A673 (cell line): ENCODE results near the gene SMARCD3. TPM values are rescaled to one million over a fixed set of nuclear protein-coding genes. Genes with fewer than 3 reads are reported as not detected.

Experiments
- BruUV-seq: library from RNA; stranded (reverse); fragments of 400-500 nt; replicated peaks from 2 replicates; lab custom pipeline; 2021; lab: Mats Ljungman, UMichigan
- CTCF ChIA-PET: fragments of 300-600 bp; sonication (Branson Sonifier 250); formaldehyde crosslinking; loops from one replicate; lab custom pipeline; 2022; ENCODE audit warnings: antibody characterized with exemption; lab: Charles Lee
- POLR2A ChIA-PET: fragments of 300-600 bp; sonication (Branson Sonifier 250); formaldehyde crosslinking; loops from one replicate; lab custom pipeline; 2022; ENCODE audit warnings: antibody characterized with exemption; ENCODE audit not compliant: low non-redundant PET; lab: Charles Lee
- DNase-seq: peaks from one replicate; pipeline ENCODE4 v3.0.0-alpha.2; 2015; ENCODE audit warnings: low spot score
- H3K27ac ChIP-seq: fragments of 200-600 bp; sonication (generic); 2 replicates; pipeline ENCODE4 v1.5.1; 2016; ENCODE audit warnings: mixed run types, low read depth, mild to moderate bottlenecking, mixed read lengths, antibody characterized with exemption, low read length; ENCODE audit not compliant: poor library complexity, severe bottlenecking
- H3K27me3 ChIP-seq: fragments of 200-600 bp; sonication (generic); replicated peaks from 2 replicates; pipeline ENCODE4 v1.6.1; 2017; ENCODE audit warnings: mixed run types, low read depth, mild to moderate bottlenecking, mixed read lengths, antibody characterized with exemption, low read length; ENCODE audit not compliant: insufficient read depth, poor library complexity
- H3K36me3 ChIP-seq: fragments of 200-600 bp; sonication (generic); 2 replicates; pipeline ENCODE4 v1.6.1; 2016; ENCODE audit warnings: mixed run types, mild to moderate bottlenecking, mixed read lengths, antibody characterized with exemption, low read length; ENCODE audit not compliant: insufficient read depth, poor library complexity, severe bottlenecking
- H3K4me1 ChIP-seq: fragments of 200-600 bp; sonication (generic); 2 replicates; pipeline ENCODE4 v1.6.1; 2017; ENCODE audit warnings: mixed run types, mild to moderate bottlenecking, mixed read lengths, antibody characterized with exemption, low read length; ENCODE audit not compliant: insufficient read depth, poor library complexity, severe bottlenecking
- H3K4me3 ChIP-seq: fragments of 200-600 bp; sonication (generic); 2 replicates; pipeline ENCODE4 v1.5.1; 2016; ENCODE audit warnings: low read depth, mixed run types, mild to moderate bottlenecking, mixed read lengths, low read length; ENCODE audit not compliant: poor library complexity, severe bottlenecking
- H3K9me3 ChIP-seq: fragments of 200-600 bp; sonication (generic); 2 replicates; pipeline ENCODE4 v1.6.1; 2016; ENCODE audit warnings: mixed run types, low read depth, mild to moderate bottlenecking, mixed read lengths, antibody characterized with exemption, low read length; ENCODE audit not compliant: poor library complexity, severe bottlenecking
- CTCF ChIP-seq: fragments of 300-800, 200-600 bp; sonication (generic); conservative IDR thresholded peaks from 2 replicates; pipeline ENCODE4 v1.5.1; 2017; ENCODE audit warnings: low read depth, mild to moderate bottlenecking, antibody characterized with exemption, low read length, moderate library complexity, mixed read lengths
- EZH2 ChIP-seq: fragments of 200-600 bp; sonication (generic); IDR thresholded peaks from 2 replicates; pipeline ENCODE4 v1.6.1; 2017; ENCODE audit warnings: borderline replicate concordance, low read depth, mild to moderate bottlenecking, mixed read lengths, antibody characterized with exemption, low read length; ENCODE audit not compliant: poor library complexity, severe bottlenecking
- intact Hi-C: fragments of 100-400 bp; cut with micrococcal nuclease; formaldehyde crosslinking; loops from one replicate; pipeline ENCODE4 v1.10.0; 2022; ENCODE audit not compliant: unreplicated experiment
- total RNA-seq: library from RNA; stranded (reverse); gene quantifications from 2 replicates; pipeline ENCODE4 v1.2.3, GENCODE V29; 2021

SMARCD3 gene
- total RNA-seq, 1 experiment from 2014 or later, result 44.8 TPM

- Histone ChIP-seq H3K27me3 (no peaks in the 10 kb centered on the region), H3K36me3 (peaks cover 55% of the 10 kb centered on the region)
- no peak for TF ChIP-seq CTCF
- no peak for TF ChIP-seq EZH2
These were observed 24.8 kb downstream of the SMARCD3 start for GRCh38 chr7:151223728-151224127.

GRCh38 chr7:151218170-151218569, 30.3 kb downstream of the SMARCD3 start:
- Histone ChIP-seq H3K27ac (no peak overlapping the region), H3K27me3 (no peaks in the 10 kb centered on the region), H3K4me1 (no peaks in the 10 kb centered on the region), H3K9me3 (no peaks in the 10 kb centered on the region), H3K4me3 (no peak overlapping the region), H3K36me3 (peaks cover 80% of the 10 kb centered on the region)
- intact Hi-C loops, result no loop called here
- TF ChIP-seq EZH2 (no peak), CTCF (no peak)
- ChIA-PET CTCF (no interaction called here), POLR2A (interaction anchor here (0.7 kb wide), 1 partner anchor 113 kb away, joined by 3 read pairs; no protein-coding TSS in a partner anchor)
- no TSS peak for BruUV-seq
- no peak for DNase-seq

More at GRCh38 chr7:151223728-151224127, 24.8 kb downstream of the SMARCD3 start:
- intact Hi-C loops, result no loop called here
- Histone ChIP-seq H3K4me1 (peaks cover 5% of the 10 kb centered on the region), H3K9me3 (no peaks in the 10 kb centered on the region), H3K27ac (no peak overlapping the region), H3K4me3 (no peak overlapping the region)
- ChIA-PET CTCF (no interaction called here), POLR2A (no interaction called here)
- no TSS peak for BruUV-seq
- no peak for DNase-seq

- no peak overlapping the region for H3K27ac ChIP-seq
- intact Hi-C loops, result no loop called here
- no peaks in the 10 kb centered on the region for H3K9me3 ChIP-seq
- ChIA-PET CTCF (no interaction called here), POLR2A (no interaction called here)
- no peaks in the 10 kb centered on the region for H3K27me3 ChIP-seq
- no peaks in the 10 kb centered on the region for H3K4me1 ChIP-seq
- no peak for DNase-seq
- BruUV-seq, result no TSS peak
- peaks cover 69% of the 10 kb centered on the region for H3K36me3 ChIP-seq
- no peak for TF ChIP-seq EZH2
- no peak for TF ChIP-seq CTCF
- no peak overlapping the region for H3K4me3 ChIP-seq
These were observed 33.1 kb downstream of the SMARCD3 start for GRCh38 chr7:151215396-151215795.
